NCI-H748 (cell line): Measurements from ENCODE around the gene CCDC24.
A peak's percentile ranks its signal among the peaks of the same experiment; 100 is the strongest.

Experiments
- DNase-seq: peaks from one replicate; lab custom pipeline; 2025; ENCODE audit not compliant: unreplicated experiment; lab: John Stamatoyannopoulos, UW

CCDC24 gene

DNA sequence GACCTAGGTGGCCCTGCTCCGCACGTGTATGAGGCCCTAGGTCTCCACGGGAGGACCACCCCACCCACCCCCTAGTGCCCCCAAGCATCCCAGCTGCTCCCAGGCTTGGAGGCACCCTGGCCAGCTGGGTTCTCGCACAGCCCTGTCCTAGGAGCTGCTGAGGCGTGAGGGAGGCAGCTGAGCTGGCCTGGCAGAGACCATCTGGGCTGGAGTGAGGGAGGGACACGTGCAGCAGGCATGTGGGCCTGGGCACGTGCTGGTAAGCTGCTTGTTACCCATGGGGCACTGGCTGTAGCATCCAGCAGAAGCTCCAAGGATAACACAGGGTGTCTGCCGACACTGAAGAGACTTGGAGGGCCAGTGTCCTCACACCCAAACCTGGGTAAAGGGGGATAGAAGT lies 29.8 kb downstream of the CCDC24 start:
- DNase-seq, result no peak

DNA sequence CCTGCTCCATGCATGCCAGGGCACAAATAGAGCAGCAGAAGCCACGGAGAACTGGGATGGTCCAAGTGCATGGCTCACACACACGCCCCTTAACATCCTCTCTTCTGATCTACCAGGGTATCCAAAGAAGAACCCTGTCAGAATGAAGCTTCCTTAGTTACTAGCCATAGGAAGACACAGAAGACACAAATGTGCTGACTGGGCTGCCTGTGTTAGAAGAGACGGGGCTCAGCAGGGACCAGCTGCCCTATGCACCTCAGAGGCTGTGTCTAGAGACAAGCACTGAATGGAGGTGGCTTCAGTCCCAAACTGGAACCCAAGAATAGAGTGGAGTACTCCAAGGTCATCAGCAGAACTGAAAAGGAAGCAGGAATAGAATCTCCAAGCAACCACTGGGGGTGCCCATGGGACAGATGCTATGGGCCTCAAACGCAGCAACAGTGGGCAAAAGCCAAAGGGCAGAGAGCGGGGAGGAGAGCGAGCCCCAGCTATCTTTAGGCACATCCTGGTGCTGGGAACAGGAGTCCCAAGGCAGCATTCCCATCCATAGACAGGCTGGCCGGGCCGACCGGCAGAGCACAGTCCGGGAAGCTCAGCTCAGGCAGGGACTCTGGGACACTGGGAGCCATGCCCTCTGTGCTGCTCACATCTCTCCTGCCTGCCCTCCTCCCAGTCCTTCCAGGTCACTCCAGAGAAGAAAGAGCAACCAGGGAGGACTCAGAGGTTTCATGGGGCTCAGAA lies 30.4 kb downstream of the CCDC24 start:
- DNase-seq, result no peak

GRCh38 chr1:44024031-44024902 lies 32.9 kb downstream of the CCDC24 start:
- DNase-seq, result no peak

DNA sequence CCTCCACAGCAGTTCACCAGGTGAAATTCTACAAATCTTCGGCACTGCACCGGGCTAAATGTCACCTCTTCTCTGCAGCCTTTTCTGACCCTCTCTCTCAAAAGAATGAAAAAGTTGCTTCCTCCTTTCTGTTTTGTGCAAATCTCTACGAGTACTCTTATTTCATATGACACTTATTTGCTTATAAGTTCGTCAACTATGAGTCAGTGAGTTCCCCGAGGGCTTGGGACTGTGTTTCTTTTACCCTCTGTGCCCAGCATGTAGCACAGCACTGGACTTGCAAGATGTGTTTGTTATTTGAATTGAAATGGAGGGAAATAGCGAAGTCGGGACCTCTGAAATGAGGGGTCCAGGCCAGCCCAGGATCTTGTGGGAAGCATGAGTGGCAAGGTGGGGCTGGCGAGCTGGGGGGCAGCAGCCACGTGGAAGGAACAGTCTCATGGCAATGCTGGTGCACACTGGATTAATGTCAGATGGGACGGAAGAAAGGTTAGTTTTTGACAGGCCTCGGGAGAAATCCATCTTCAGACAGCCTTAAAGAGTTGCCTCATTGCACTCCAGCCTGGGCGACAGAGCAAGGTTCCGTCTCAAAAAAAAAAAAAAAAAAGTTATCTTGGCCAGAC lies 33.6 kb downstream of the CCDC24 start:
- no peak for DNase-seq

- no peak for DNase-seq
Measured at GRCh38 chr1:44025816-44026215, 34.4 kb downstream of the CCDC24 start.

DNA sequence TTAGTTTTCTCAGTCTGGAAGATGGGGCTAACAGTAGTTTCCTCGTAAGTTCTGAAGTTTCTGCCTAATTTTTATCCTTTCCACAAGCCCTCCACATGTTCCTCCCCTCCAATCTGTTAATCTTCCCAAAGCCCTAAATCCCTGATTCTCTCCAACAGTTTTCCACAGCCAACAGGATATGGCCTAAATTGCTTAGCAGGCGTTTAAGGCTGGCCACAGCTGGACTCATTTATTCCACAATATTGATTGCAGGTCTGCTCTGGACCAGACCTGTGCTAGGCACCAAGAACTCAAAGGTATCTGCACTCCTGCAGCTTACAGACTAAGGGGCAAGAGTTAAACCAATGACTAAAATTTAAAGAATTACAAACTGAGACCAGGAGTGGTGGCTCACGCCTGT lies 35.9 kb downstream of the CCDC24 start:
- DNase-seq, result no peak

DNA sequence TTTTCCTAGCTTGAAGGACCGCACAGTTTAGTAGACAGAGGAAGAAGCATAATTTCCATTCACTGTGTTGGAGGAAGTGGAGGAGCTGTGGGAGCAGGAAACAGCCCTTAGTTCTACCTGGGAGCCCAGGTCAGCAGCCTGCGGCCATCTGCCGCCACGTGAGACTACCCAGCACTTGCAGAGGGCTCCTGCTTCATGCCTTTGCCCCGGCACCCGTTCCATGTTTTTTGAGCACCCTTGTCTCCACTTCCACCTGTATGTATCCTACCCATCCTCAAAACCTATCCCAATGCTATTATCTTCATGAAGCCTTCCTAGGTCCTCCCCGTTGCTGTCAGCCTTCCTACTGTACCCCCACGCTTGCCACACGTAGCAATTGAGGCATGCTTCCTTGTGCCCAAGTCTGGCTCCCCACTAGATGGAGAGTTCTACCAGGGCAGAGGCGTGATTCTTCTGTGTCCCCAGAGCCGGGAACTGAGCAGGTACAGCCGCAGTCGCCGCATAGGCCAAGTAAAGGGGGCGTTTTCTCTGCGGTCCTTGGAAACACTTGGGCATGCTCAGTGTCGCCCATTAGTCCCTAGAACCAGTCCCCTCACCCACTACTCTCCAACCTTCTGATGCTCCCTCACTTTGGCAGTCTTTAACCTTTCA lies 38.0 kb downstream of the CCDC24 start:
- DNase-seq, result peak; percentile 91

DNA sequence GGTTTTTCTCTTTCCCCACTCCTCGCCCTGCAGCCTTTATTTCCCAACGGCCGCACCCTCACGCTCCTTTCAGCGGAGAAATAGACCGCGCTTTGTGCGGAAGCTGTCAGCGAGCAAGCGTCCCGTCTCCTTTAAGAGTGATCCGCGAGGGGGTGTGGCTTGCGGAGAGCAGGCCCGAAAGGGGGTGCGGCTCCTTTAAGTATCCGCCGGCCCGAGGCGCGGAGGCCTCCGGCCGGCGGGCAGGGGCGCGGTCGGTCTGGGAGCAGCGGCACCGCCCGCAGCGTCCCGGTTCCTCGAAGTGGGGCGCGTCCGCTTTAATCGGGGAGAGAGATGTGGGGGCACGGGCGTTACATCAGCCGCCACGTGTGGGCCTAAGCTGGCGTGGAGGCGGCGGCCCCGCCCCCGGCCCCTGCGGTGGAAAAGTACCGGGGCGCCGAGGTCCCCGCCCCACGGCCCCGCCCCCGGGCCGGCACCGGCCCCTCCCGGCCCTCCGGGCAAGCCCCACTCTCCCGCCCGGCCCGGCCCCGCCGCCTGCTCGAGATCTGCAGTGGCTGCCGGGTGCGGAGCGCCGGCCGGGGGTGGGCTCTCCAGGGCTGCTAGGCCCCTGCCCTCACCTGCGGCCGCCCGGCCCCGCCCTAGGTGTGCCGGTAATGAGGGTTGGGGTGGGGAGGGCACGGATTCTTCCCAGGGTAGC lies 38.7 kb downstream of the CCDC24 start:
- DNase-seq, result peak; percentile 97

- DNase-seq, result peak; percentile 88
Measured at GRCh38 chr1:44030605-44031251, 39.3 kb downstream of the CCDC24 start.

DNA sequence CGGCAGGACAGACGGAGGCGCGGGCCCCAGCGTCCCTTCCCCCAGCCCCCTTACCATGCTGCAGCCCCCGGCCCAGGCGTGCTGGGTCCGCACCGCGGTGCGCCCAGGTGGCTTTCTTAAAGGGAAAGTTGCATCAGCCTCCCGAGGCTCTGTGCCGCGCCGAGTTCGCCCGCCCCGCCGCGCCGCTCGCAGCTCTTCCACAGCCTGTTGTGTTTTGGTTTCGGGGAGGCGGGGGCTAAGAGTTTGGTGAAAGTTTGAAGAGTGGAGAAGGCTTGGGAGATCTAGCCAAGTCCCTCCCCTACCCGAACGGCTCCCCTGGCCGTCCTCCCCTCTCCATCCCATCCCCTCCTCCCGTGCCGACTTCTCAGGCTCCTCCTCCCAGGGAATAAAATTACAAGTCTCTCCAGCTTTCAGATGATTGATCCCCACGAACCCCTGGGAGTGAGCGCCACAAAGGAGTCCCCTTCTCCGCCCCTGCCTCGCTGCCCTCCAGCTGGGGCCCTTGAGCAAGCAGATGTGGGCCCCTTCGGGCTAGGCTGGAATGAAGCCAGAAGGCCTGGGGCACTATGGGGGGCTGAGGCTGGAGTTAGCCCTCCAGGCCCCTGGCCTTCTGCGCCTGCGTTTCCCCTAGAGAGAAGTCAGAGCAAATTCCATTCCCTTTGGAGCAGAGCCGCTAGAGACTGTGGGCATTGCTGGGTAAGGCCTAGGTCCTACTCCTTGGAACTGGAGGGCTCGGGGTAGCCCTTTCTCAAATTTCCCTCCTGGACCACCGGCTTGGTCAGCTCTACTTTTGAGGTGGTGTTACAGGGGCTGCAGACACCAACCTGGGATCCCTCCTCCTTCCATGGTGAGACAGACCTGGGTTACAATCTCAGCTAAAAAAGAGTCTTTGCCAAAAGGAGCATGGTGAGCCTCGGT lies 40.1 kb downstream of the CCDC24 start, which contains the start of gene SLC6A9:
Gene SLC6A9 (minus strand): TSS at position 211 of the 918 bp plus-strand sequence. CDS start 7,185 bp downstream, outside the sequence.
- peak; percentile 75 for DNase-seq

GRCh38 chr1:44032170-44032790 lies 40.9 kb downstream of the CCDC24 start:
- no peak for DNase-seq

DNA sequence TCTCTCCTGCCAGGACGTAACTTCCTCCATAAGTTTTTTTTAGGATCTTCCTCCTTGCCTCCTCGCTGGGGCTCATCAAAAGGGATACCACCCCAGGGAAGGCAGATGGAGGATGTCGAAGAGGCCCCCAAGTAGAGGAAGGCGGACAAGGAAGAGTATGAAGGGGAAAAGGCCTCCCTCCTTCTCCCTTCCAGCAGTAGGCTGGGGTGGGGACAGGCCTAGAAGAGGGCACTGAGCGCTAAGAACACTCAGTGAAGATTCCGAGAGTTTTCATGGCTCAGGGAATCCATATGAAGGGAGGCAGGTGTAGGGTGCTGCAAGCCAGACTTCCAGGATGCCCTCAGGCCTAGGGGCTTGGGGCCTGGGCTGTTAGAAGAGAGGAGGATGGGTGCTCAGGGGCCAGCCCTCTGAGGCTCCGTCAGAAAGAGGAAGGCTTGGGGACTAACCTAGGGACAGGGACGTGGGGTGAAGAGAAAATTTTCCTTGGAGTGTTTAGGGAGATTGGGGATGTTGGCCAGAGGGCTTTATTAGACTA lies 41.7 kb downstream of the CCDC24 start:
- DNase-seq, result no peak

GRCh38 chr1:44033756-44034155 lies 42.4 kb downstream of the CCDC24 start:
- DNase-seq, result no peak

DNA sequence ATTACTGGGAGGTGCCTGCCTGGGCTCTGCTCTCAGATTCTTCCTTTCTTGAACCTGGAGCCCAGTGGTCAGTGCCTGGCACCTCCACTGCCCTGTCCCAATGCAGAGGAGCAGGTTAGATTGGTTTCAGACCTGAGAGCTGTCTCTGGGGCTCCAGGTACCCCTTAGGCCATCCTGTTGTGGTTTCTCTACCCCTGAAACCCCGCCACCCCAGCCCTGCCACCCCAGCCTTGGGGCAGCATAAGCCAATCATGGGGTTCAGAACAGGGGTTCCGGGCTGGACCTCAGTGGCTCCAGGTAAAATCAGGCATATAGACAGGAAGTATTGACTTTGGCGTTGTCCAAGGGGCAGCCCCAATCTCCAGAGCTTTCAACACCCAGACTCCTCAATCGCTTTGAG lies 43.0 kb downstream of the CCDC24 start:
- no peak for DNase-seq

DNA sequence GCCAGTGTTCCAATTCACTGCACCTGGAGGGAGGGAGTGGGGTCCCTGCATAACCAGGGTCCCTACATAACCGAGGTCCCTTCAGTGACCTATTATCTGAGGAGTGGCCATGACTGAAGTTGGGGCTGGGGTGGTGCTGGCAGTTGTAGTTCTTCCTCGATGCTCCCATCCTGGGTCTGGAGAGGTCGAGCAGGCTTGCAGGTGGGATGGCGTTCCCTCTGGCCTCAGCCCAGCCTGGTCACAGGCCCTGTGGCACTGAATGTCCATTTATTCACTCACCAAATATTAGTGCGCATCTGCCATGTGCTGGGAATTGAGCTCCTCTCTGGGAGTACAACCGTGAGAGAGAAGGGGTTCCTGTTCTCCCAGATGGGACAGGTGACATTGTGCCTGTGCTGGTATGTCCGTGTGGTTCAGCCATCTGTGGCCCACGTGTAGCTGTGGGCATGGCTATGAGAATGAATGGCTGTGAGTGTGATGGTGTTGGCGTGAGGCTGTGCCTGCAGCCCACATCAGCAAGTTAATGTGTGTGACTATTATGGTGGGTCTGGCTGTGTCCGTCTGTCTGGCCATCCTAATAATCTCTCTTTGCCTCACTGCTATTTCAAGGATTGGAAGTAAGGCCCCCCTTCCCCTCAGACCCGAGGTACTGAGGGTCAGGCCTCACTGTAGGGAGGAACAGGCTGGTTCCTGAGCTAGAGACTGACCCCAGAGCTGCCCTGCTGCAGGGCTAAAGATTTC lies 43.7 kb downstream of the CCDC24 start:
- DNase-seq, result no peak

DNA sequence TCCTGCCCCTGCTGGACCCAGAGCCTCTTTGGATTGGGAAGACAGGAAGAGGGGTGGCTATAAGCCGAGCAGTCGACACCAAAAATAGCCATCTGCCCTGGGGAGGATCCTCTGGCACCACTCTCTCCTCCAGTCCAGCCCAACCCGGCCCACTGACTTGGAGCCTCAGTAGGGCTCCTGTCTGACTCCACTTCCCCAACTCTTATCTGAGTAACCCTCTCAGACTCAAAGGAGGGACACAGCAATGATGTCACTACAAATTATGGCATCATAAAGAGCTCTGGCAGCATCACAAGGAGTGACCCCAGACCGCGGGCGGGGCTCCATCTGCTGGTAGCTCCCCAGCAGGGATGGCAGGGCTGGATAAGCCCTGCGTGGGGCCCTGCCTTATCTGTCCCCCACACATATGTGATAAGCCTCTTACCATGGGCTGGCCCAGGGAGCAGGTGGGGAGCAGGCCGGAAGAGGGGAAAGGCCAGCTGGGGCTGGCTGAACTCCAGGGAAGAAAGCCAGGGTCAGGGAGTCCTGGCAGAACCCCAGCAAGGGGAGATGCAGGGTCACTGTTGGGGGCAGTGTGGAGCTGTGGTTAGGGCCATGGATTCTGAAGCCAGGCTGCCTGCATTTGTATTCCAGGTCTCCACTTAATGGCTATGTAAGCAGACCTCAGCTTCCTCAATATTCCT lies 44.5 kb downstream of the CCDC24 start:
- DNase-seq, result no peak
